ENCODE measurements around the gene EPHA3.

Gene EPHA3

GRCh38 chr3:89527736-89528305, 420.4 kb downstream of the EPHA3 start:
- in situ Hi-C loops (cut with HindIII; ENCODE audit: low sequenced_read_pairs): no loop called here
